LoVo (cell line): ENCODE measurements around the gene PPP6R2.
"Not testable (repeated sequence)": the region's sequence is repeated elsewhere in the genome, so short reads cannot be mapped to it uniquely, and the experiment has no call there.

Source experiments
- DNase-seq: peaks from one replicate; pipeline ENCODE4 v3.0.0-alpha.2; 2016; ENCODE audit warnings: low spot score

Gene PPP6R2

GRCh38 chr22:50425179-50425916 is 82.2 kb downstream of the PPP6R2 start:
- no peak for DNase-seq

GRCh38 chr22:50432131-50432876 is 89.2 kb downstream of the PPP6R2 start:
- DNase-seq: no peak

DNA sequence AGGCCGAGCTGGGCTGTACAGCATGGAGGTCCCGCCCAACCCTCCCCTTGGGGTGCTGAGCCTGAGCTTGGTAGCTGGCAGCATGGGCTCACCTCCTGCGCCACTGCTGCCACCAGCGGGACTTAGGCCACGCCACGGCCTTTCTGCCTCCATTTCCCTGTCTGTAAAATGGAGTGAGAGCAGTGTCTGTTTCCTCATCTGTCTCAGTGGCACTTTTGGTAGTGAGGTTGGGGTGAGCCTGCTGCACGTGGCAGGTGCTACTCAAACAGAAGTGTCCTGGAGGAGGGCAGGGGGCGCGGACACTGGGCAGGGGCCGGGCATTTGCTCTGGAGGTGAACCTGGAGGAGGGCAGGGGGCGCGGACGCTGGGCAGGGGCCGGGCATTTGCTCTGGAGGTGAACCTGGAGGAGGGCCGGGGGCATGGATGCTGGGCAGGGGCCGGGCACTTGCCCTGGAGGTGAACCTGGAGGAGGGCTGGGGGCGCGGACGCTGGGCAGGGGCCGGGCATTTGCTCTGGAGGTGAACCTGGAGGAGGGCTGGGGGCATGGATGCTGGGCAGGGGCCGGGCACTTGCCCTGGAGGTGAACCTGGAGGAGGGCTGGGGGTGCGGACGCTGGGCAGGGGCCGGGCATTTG is 89.9 kb downstream of the PPP6R2 start:
- DNase-seq: not testable (repeated sequence)

GRCh38 chr22:50434849-50435248 is 91.7 kb downstream of the PPP6R2 start:
- DNase-seq: no peak

DNA sequence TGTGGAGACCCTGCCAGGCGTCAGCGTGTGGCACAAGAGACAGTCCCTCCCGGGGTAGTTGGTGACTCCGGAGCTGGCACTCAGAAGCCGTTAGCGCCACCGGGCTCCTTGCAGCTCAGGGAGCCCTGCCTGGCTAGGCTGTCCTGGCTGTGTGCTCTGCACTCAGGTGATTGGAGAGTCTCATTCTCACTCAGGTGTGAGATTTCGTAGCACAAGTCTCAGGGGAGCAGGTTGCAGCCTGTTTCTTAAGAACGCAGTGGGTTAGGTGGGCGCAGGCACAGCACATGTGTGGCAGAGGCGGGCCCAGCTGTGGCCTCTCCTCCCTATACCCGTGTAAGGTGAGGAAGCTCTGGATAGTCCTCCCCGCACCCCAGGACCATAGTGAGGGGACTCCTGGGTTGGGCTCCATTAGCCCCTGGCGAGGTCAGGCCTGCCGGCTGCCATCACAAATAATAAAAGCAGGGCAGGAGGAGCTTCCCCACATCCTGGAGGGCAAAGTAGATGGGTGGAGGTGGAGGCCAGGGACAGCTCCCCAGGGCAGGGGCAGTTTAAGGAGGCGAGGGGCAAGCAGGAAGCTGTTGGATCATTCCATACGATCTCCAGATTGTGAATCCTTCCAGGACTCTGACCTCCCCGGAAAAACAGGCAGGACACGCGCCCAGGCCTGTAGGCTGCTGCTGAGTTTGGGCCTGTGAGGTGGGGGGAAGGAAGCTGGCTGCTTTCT is 92.3 kb downstream of the PPP6R2 start:
- no peak for DNase-seq

GRCh38 chr22:50436015-50436830 is 93.1 kb downstream of the PPP6R2 start:
- no peak for DNase-seq

DNA sequence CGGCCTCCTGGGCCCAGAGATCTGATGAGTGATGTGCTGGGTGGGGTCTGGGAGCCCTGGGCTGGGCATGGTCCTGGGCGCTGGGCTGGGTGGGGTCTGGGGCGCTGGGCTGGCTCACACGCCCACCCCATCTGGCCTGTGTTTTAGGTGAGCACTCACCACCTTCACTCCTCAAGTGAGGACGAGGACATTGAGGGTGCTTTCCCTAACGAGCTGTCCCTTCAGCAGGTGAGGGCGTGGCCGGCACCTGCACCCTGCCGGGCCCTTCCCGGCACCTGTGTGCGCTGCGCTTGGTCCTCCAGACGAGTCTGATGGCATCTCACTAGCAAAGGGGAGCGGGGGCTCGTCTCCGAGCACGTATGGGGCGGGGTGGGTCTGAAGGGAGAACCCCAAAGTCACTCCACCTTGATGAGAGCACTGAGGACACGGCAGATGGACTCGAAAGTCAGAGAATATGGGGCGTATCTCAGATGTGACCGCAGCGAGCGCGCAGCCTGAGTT is 93.8 kb downstream of the PPP6R2 start:
- no peak for DNase-seq

DNA sequence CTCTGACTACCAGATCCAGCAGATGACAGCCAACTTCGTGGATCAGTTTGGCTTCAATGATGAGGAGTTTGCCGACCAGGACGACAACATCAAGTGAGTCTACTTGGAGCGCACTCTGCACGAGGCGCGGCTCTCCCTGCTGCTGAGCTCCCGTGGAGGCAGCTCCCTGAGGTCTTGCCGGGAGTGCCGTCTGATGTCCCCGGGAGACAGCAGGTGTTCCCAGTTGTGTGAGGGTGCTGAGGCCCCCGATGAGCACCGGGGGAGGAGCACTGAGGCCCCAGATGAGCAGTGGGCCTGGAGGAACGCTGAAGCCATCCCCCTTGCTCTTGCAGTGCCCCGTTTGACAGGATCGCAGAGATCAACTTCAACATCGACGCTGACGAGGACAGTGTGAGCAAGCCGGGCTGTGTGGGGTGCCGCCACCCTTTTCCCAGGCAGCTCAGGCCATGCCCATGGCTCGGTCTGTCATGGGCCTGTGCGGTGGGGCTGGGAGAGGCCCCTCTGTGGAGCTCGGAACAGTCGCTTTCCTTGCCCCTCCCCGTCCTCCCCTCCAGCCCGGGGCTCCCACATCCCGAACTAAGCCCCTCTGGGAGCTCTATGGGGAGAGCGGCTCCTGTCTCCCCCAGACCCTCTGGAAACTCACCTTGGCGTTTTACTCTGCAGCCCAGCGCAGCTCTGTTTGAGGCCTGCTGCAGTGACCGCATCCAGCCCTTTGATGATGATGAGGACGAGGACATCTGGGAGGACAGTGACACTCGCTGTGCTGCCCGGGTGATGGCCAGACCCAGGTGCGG is 94.6 kb downstream of the PPP6R2 start:
- DNase-seq: no peak

GRCh38 chr22:50438305-50439275 is 95.5 kb downstream of the PPP6R2 start:
- no peak for DNase-seq

DNA sequence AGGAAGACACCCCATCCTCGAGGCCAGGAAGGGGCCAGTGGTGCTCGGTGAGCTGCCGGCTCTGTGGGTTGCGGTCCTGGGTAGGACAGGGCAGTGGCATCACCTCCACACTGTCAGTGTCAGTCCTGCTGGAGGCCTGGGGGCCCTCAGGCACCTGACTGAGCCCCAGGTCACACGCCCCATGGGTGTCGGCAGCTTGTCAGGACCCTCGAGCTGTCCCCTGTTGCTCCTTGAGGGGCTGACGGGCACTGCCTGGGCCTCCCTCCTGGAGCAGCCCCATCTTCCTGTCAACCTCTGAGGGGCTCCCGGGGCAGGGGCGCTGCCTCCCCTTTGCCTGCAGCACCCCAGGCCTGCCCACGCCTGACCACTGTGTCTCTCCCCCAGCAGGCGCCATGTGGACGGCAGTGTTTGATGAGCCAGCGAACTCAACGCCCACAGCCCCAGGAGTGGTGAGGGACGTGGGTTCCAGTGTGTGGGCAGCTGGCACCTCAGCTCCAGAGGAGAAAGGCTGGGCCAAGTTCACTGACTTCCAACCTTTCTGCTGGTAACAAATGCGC is 96.3 kb downstream of the PPP6R2 start:
- no peak for DNase-seq

GRCh38 chr22:50439871-50440331 is 96.8 kb downstream of the PPP6R2 start:
- DNase-seq: no peak

- DNase-seq: no peak
These were observed 97.6 kb downstream of the PPP6R2 start for GRCh38 chr22:50440544-50441249.

DNA sequence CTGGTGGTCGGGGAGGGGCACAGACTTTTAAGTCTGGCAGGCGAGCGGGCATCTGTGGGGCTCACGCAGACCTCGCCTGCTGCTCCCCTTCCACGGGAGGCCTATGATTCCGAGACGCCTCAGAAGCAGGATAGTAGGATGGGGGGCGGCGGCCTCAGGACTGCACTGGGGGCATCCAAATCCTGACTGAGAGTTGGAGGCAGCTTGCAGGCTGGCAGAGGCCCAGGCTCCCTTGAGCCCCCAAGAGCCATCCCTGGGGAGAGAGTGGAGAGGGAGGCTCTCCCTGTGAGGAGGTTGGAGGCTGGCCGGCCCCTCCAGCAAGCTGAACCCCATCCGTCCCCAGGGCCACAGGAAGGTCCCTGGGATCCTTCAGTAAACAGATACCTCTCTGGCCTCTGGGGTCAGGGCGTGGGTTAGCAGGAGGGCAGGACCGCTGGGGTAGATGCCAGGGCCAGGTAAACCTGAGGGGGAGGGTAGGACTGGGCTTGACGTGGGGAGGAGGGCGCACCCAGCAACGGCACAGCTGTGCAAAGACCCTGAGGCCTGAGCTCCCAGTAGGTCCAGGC is 98.4 kb downstream of the PPP6R2 start:
- no peak for DNase-seq

DNA sequence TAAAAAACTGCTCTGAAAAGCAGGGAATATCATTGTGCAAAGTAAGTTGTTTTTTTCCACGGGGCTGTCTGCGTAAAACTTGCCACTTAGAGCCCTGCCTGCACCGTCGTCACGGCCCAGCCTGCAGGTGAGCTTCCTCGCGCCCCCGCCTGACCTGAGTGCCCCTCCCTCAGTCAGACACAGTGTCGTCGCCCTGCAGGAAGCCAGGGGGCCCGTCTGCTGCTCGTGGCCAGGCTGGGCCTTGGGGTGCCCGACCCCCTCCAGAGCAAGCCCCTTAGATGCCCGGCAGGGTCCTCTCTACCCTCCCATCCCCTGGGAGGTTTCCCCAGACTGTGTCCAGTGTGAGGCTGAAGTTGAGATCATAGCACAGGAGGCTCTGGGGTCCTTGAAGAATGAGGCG is 100.1 kb downstream of the PPP6R2 start:
- no peak for DNase-seq

DNA sequence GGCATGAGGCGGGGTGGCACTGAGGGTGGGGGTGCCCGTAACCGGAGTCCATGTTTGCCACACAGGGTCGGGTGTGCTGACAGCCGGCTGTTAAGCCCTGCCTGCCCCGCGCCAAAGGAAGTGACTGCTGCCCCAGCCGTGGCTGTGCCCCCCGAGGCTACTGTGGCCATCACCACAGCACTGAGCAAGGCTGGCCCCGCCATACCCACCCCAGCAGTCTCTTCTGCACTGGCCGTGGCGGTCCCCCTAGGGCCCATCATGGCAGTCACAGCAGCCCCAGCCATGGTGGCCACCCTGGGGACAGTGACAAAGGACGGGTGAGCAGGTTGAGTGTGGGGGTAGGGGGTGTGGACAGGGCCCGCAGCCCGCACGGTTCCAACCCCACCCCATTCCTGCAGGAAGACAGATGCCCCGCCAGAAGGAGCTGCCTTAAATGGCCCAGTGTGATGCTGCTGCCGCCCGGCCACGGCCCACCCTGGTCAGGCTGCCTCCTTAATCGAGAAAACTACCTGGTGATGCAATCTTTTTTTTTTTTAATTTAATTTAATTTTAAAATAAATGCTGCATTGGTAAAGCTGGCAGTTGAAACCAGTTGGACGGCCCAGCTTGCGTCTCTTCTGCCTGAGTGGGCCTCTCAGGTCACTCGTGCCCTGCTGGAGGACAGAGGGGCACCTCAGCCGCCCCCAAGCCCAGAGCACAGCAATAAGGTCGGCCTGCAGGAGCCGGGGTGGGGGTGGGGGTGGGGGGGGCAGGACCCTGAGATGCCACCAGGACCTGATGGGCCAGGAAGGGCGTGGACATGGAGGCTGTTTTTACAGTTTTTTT is 100.9 kb downstream of the PPP6R2 start:
- no peak for DNase-seq

GRCh38 chr22:50444663-50445062 is 101.5 kb downstream of the PPP6R2 start:
- no peak for DNase-seq
